22Rv1 (cell line): ENCODE results near the gene MYPOP.
A peak's percentile ranks its signal among the peaks of the same experiment; 100 is the strongest.

Experiments
- H3K27ac ChIP-seq: fragments of 450-650 bp; 2 replicates; pipeline ENCODE4 v1.5.1; 2017
- CTCF ChIP-seq: fragments of 450-650 bp; IDR thresholded peaks from 2 replicates; pipeline ENCODE4 v1.5.1; 2017; ENCODE audit warnings: mild to moderate bottlenecking
- ZFX ChIP-seq: fragments of 450-650 bp; IDR thresholded peaks from 2 replicates; pipeline ENCODE4 v1.6.1; 2017; ENCODE audit warnings: antibody characterized with exemption, borderline replicate concordance

MYPOP gene

GRCh38 chr19:45934551-45935230 lies 32.3 kb upstream of the MYPOP start:
- H3K27ac ChIP-seq, result no peak overlapping the region
- TF ChIP-seq CTCF (no peak), ZFX (no peak)

GRCh38 chr19:45933759-45934158 lies 31.3 kb upstream of the MYPOP start:
- no peak overlapping the region for H3K27ac ChIP-seq
- TF ChIP-seq ZFX, result no peak

GRCh38 chr19:45931055-45931454 lies 28.6 kb upstream of the MYPOP start:
- H3K27ac ChIP-seq, result no peak overlapping the region
- no peak for TF ChIP-seq CTCF
- no peak for TF ChIP-seq ZFX

- H3K27ac ChIP-seq, result no peak overlapping the region
- TF ChIP-seq ZFX (no peak), CTCF (no peak)
Measured at GRCh38 chr19:45929247-45929646, 26.8 kb upstream of the MYPOP start.

GRCh38 chr19:45927565-45928261 lies 25.3 kb upstream of the MYPOP start:
- TF ChIP-seq ZFX (no peak), CTCF (peak; percentile 38)
- peak overlapping the region; percentile 59 for H3K27ac ChIP-seq

GRCh38 chr19:45924891-45925447 lies 22.6 kb upstream of the MYPOP start:
- TF ChIP-seq ZFX, result no peak
- TF ChIP-seq CTCF, result no peak
- H3K27ac ChIP-seq, result no peak overlapping the region

- H3K27ac ChIP-seq, result no peak overlapping the region
- TF ChIP-seq CTCF, result 0 out of 2 replicates have a peak, but pooled peaks have one; percentile 5
- no peak for TF ChIP-seq ZFX
Measured at GRCh38 chr19:45922281-45922680, 19.9 kb upstream of the MYPOP start.
